GDM1 (cell line): ENCODE data around the gene AKAP10.
"Not testable (repeated sequence)": the region's sequence is repeated elsewhere in the genome, so short reads cannot be mapped to it uniquely, and the experiment has no call there.

Source experiments
- DNase-seq: peaks from one replicate; lab custom pipeline; 2025; lab: John Stamatoyannopoulos, UW

Gene AKAP10

DNA sequence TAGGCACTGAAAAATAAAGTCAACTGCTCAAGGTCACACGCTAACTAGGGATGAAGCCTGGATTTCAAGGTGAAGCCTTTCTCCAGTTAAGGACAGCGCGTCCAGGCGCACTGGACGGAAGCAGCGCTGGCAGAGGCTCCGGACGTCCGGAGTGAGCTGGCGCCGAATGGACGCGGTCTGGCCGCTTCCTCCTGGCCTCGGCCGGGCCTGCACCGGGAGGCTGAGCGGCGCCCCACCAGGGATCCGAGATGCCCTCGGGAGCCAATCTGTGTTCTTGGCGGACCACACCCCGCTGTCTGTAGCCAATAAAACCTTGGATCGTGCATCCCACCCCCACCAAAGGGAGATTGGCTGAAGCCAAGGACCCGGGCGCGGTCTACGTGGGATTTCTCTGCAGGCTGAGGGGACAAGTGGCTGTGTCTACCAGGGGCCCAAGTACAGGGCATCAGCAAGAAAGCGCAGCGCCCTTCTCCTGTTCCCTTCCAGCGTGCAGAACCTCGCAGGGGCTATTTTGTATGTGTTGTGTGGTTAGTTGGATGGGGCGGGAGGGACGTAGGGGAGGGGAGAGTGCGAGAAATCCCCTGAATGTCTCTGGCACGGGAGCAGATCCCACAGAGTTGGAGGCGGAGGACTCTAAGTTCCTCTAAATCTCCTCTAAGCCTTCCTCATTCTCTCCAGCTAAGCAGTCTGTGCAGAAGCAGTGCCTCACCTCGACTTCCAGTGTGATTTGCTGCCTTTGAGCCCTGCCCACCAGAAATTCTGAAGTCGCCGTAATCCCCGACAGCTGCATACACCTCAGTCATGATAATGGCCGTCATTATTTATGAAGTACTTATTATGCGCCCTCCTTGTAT, 2.5 kb upstream of the AKAP10 start:
- DNase-seq: peak; percentile 59

DNA sequence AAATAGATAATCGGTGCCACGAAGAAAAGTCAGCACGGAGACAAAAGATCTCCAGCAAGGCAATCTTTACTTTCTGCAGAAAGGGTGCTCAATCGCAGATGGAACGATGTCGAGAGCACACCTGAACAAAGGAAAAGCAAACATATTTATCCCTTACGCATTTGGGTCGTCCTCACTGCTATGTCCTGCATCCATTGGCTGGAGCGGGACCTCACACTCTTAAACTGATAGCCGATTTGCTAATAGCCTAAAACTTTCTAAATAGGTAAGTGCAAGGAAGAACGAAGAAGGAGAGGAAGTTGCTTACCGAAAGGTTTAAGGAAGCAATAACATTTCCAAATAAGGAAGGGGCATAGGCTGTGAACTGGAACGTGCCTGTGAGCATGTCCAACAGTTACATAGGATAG, 1.2 kb upstream of the AKAP10 start:
- peak; percentile 20 for DNase-seq

DNA sequence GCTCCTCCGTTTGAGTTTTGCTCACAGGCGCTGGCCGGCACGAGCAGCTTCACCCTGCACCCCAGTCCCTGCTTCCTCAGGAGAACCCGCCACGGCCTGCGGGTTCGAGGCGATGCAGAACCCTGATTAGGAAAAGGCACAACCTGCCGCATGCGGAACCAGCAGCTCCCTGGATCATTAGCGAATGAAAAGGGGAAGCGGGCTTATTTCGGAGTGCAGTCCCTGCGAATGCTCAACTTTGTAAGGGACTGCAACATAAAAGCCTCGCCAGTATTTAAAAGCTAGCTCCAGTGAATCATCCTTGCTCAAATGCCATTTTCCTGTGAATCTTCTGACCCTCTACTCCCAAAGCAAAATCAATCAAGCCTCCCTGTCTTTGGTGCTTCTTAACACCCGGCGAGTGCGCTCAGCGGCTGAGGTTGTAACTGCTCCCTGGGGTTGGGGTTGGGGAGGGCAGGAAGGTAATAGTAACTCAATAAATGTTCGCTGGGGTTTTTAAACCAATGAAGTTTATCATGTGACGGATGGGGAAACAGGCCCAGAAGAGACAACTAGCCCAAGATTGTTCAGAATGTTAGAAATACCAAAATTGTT, 678 bp upstream of the AKAP10 start:
- DNase-seq: peak; percentile 82

DNA sequence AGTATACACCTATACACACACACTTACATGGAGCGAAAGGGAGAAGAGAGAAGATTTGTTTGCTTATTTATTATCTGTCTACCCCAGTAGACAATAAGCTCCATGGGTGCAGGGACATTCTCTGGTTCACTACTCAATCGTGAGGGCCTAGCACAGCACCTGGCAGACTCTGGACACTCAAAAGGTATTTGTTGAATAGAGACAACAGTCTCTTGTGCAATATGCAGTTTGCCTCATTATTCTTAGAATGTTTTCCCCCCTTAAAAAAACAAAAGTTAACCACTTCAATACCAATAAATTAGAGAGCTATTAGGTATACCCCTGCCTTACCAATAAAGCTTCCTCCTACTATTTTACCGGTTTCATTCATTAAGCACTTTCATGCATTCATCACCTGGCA, 2.0 kb downstream of the AKAP10 start:
- no peak for DNase-seq

DNA sequence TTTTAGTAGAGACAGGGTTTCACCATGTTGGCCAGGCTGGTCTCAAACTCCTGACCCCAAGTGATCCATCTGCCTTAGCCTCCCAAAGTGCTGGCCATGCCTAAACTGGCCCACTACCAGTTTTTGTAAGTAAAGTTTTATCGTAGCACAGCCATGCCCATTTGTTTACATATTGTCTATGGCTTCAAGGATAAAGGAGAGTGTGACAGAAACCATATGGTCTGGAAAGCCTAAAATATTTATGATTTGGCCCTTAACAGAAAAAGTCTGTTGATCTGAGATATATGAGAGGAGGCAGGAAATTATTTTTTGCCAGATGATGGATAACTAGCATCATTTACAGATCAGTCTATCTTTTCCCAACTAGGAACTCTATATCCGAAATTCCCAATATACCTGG, 4.5 kb downstream of the AKAP10 start:
- no peak for DNase-seq

DNA sequence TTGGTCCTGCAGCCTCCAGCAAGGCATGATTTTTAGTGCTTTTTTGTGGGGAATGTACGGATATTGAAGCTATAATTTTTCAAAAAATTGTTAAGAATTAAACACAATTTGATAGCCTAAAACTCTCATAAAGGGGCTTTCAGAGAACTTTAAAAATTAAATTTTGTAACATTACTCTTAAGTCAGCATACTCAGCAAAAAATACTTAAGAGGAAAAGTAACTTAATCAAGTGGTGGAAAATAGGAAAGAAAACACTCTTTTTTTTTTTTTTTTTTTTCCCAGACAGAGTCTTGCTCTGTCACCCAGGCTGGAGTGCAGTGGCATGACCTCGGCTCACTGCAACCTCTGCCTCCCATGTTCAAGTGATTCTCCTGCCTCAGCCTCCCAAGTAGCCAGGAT, 14.7 kb downstream of the AKAP10 start:
- DNase-seq: not testable (repeated sequence)

DNA sequence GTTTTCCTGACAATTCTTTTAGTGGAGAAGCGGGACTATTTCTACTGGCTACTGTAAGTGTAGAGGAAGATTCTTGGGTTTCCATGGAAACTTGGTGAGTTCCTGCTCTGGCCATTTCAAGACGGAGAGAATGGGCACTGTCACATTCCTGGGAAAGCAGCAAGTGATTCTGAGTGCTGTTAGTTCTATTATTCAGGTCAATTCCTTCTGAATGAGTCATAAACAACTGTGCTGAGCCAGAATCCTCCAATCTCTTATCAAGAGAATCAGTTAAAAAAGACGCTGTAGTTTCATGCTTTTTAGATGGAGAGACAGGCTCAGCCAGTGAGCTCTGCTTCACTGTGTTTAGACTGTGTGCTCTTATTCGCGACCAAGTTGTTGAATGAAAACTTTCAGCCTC, 19.6 kb downstream of the AKAP10 start:
- DNase-seq: no peak

DNA sequence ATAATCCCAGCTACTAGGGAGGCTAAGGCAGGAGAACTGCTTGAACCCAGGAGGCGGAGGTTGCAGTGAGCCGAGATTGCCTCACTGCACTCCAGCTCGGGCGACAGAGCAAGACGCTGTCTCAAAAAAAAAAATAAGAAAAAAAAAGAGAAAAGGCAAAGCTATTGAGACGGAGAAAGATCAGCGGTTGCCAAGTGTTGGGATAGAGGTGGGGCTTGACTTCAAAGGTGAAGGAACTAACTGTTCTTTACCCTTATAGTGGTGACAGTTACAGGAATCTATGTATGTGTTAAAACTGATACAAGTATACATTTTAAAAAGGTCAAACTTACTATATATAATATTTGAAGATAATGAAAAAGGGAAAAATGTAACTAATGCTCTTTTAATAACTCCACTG, 22.5 kb downstream of the AKAP10 start:
- DNase-seq: no peak

DNA sequence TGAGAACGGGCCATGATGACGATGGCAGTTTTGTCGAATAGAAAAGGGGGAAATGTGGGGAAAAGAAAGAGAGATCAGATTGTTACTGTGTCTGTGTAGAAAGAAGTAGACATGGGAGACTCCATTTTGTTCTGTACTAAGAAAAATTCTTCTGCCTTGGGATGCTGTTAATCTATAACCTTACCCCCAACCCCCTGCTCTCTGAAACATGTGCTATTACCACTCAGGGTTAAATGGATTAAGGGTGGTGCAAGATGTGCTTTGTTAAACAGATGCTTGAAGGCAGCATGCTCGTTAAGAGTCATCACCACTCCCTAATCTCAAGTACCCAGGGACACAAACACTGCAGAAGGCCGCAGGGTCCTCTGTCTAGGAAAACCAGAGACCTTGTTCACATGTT, 26.2 kb downstream of the AKAP10 start:
- DNase-seq: not testable (repeated sequence)

DNA sequence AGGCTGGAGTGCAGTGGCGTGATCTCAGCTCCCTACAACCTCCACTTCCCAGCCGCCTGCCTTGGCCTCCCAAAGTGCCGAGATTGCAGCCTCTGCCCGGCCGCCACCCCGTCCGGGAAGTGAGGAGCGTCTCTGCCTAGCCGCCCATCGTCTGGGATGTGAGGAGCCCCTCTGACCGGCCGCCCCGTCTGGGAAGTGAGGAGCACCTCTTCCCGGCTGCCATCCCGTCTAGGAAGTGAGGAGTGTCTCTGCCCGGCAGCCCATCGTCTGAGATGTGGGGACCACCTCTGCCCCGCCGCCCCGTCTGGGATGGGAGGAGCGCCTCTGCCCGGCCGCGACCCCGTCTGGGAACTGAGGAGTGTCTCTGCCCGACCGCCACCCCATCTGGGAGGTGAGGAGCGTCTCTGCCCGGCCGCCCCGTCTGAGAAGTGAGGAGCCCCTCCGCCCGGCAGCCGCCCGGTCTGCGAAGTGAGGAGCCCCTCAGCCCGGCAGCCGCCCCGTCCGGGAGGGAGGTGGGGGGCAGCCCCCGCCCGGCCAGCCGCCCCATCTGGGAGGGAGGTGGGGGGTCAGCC, 26.9 kb downstream of the AKAP10 start:
- not testable (repeated sequence) for DNase-seq

DNA sequence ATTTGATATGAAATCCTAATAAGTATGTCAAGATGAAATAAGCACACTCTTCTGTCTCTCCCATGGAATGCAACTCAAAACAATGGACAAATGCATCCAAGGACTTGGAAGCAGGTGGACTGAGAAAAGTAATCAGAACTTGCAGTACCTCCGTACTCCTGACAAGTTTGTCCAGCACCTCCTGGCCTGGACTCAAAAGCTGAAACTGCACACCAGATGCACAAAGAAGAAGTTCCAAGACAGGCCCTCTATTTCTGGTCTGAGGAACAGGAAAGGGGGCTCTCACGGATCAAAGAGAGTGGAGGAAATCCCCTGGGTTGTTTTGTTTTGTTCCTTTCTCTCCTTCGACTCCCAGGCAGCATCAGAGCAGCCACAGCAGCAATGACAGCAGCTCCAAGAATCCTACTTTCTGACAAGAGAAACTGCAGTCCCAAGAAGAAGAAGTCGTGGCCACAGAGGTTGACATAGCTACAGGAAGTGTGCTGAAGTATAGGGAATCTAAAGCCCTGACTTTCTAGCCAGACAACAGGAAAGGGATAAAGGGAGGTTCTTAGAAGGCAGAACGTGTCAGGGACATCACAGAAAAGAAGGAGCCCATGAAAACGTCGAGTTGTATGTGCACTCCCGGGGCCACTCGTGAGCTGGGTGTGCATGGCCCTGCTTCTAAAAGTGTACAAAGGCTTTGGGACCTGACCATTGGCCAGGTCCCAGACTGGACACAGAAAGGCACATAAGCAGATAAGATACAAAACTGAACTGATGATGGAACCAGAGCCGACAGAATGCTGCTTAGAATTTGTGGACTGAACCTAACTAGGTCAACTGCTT, 29.3 kb downstream of the AKAP10 start:
- no peak for DNase-seq

DNA sequence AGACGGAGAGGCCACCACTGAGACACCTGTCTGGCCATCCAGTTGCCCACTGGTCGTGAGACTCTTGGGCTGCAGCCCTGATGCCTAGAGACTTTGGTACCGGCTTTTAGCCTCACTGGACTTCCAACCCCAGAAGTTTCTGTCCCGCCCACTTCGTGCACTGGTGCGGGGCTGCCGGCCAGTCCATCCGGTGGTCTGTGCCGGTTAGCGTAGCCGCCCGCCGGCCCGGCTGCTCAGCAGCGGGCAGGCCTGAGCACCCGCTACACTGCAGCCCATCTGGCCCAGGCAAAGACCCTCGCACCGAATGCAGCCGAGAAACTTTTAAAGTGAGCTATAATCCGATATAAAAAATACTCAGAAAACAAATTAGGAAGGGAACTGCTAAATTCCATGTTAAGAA, 30.7 kb downstream of the AKAP10 start:
- no peak for DNase-seq

DNA sequence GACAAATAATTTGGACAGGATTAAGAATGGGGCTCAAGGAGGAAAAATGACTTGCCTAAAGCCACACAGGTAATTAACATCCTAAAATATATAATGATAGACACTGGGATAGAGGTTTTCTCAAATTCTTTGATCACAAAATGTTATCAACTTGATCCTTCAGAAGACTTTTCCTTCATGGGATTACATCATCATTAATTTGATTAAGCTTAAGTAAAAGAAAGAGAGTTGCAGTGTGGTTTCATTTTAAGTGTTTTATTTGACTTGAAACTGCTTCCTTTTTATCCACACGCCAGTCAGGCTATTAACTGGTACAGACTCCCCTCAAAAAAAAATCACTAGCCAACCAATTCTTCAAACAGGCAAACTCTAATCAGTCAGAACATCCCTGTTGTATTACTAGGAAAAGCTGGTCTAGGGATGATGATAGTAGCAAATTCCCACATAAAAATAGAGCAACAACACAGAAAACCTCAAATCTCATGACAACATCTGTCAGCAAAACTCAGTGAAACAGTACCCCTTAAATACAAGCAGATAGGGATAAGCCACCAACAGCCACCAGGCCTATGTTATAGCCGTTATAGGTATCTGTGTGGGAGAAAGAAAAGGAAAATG, 32.5 kb downstream of the AKAP10 start:
- no peak for DNase-seq

DNA sequence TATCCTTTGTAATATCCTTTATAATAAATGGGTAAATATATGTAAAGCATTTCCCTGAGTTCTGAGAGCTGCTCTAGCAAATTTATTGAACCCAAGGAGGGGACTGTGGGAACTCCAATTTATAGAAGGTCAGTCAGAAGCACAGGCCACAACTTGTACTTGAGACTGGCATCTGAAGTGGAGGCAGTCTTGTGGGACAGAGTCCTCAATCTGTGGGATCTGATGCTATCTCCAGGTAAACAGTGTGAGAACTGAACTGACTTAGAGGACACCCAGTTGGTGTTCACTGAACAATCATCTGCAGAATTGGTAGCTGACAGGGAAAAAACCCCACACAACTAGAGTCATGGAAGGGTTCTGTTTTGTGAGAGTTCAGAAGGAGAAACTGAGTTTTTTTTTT, 34.0 kb downstream of the AKAP10 start:
- DNase-seq: no peak

DNA sequence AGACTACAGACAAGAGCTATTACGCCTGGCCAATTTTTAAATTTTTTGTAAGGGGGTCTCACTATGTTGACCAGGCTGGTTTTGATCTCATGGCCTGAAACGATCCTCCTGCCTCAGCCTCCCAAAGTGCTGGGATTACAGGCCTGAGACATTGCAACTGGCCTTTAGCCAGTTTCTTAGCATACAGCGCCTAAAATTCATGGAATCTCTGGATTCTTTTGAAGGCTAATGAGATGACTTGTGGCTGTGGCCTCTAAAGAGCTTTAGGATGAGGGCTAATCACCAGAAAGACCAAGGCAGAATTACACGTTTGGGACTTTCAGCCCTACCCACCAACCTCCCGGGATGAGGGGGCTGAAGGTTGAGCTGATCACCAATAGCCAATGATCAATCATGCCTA, 34.6 kb downstream of the AKAP10 start:
- DNase-seq: no peak

DNA sequence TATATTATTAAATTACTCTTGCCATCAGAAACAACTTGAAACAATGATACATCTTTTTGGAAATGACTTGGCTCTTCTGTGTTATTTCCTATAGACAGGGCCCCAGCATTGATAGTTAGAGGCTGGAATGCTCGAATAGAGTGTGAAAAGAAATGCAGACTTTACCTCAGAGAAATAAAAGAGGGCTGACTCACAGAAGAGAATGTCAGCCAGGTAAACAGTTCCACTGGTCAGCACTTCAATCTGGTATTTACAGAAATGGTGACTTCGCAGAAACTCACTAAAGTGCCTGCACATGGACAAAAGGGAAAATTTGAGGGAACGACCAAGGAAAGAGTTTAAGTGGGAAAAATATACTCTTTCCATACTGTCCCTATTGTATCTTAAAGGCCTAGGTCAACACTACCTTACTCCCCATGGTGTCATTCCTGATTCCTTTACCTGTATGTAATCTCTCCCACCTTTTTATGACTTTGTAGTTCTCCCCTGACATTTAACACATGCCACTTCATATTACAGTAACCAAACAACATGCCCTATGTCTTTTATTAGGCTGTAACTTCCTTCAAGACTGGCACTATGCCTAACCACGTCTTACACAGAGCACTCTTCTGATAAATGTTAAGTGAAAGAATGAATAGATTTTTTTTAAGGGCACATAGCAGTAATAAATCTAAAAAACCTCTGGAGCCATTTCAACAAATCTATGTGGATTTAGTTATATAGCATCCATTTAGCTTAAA, 36.7 kb downstream of the AKAP10 start:
- no peak for DNase-seq

DNA sequence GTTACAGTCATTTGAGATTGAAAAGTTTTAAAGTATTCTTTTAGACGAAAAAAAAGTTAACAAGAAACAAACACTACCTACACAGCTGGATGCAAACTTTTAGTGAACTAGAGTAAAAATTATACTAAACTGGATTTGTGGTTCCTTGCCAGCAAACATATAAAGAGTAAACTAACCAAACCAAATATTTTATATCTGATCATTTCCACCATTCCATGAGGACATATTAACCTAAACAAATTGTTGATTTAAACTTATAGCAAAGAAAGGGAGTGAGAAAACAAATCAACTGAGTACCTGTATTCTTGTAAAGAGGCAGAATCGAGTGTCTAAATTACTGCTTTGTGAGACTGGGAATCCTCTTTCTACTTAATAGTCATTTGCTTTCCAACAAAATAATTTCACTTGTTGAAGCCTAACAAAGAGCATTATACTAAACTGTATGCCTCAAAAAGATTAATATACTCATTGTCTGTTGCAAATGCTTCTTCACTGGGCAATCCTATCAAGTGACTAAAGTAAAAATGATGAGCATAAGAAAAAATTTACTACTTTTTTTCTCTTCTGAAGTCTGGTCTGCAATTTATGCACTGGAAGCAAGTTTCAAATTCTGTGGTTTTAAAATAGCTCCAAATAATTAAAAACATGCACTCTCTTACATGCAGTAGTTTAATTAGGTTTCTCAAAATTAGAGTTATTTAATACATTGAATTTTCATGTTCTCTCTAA, 37.5 kb downstream of the AKAP10 start:
- no peak for DNase-seq

DNA sequence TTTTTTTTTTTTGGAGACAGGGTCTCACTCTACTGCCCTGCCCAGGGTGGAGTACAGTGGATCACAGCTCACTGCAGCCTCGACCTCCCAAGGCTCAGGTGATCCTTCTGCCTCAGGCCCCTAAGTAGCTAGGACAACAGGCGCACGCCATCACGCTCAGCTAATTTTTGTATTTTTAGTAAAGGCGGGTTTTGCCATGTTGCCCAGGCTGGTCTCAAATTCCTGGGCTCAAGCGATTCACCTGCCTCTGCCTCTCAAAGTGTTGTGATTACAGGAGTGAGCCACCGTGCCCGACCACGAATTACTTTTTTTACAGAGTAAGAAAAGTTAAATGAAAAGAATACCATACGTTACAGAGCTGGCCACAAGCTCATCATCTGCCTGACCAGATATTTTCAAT, 38.9 kb downstream of the AKAP10 start:
- DNase-seq: no peak

DNA sequence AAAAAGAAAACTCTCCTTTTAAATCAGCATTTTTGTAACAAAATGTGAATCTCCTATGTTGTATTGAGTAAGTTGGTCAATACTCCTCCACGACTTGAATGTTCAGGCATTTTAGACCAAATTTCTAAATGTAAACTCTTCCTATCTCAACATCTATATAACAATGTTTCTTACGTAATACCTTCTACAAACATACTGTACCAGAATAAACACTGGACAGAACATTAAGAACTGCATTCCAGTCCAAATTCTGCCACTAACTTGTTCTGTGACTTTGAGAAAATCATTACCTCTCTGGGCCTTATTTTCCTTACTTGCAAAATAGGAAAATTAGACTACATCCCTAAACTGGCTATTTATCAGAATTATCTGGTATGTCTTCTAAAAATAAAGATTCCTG, 40.1 kb downstream of the AKAP10 start:
- DNase-seq: no peak

DNA sequence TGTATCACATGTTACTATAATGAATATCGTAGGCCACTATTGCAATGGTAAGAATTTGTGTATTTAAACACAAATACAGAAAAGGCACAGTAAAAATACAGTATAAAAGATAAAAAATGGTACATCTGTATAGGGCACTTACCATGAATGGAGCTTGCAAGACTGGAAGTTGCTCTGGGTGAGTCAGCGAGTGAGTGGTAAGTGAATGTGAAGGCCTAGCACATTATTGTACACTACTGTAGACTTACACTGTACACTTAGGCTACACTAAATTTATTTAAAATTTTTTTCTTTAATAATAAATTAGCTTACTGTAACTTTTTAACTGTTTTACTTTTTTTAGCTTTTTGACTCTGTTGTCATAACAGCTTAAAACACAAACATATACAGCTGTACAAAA, 42.5 kb downstream of the AKAP10 start:
- DNase-seq: no peak

DNA sequence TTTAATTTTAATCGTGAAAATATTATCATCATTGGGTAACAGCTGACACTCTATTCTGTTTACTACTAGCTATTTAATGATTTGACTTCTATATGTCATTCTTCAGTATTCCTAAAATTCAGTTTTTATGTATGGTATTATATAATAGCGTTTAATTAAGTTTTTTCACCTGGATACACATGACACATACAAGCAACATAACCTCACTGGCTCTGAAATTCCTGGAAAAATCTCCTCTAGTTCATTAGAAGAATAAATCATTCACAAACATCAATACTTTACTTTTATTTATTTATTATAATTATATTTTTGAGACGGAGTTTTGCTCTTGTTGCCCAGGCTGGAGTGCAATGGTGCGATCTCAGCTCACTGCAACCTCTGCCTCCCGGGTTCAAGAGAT, 44.0 kb downstream of the AKAP10 start:
- DNase-seq: no peak
